Stimulated activated CD8-positive, alpha-beta memory T cell treated with anti-CD3 and anti-CD28 coated beads, Interleukin-7, amount 100 ng/mL, for 4 hours (primary cell): ENCODE results near the gene HIPK2.

ENCODE experiments used
- DNase-seq, 2 donors: peaks; one replicate each; pipeline ENCODE4 v3.0.0-alpha.2; 2020; ENCODE audit warnings: low read depth in 2 of 2

The HIPK2 gene

DNA sequence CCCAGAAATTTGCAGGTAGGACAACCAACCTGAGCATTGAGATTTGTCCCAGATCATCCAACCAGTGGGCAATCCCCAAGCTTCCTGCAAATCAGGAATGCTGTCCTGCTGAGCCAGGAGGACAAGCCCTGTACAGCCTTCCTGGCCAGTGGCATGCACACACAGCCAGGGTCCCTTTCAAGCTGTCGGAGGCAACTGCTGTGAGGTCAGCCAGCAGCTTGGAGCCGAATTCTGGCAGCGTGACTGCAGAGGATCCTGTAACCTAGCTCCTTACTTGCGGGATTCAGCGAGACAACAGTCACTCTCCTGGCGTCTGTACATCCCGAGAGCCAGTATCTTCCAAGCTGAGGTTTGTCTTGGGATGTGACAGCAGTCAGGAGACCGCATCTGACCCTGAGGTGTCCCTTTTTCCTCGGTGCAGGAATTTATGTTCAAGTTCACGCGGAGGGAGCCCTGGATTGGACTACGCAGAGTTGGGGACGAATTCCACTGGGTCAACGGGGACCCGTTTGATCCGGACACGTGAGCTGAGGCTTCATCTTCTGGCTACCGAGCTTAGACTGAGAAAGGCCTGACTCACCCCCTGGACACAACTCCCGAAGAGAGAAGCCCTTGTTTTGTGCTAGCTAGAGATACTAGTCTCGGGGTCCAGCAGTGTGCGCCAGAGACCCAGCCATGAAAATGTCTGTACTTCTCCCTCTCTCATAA lies 236.0 kb downstream of the HIPK2 start:
- DNase-seq, result no peak

DNA sequence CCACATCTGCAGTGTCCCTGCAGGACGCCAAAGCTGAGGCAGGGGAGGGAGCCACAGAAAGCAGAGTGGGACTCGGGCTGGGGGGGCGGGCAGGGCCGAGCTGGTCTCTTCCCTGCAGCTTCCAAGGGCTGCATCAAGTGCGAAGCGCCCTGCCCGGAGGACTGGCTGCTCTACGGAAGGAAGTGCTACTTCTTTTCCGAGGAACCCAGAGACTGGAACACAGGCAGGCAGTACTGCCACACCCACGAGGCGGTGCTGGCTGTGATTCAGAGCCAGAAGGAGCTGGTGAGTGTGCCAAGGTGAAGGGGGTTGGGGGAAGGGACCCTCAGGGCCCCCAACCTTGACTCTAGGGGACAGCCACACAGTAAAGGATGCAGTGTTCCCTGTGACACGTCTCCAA lies 237.6 kb downstream of the HIPK2 start:
- no peak for DNase-seq

DNA sequence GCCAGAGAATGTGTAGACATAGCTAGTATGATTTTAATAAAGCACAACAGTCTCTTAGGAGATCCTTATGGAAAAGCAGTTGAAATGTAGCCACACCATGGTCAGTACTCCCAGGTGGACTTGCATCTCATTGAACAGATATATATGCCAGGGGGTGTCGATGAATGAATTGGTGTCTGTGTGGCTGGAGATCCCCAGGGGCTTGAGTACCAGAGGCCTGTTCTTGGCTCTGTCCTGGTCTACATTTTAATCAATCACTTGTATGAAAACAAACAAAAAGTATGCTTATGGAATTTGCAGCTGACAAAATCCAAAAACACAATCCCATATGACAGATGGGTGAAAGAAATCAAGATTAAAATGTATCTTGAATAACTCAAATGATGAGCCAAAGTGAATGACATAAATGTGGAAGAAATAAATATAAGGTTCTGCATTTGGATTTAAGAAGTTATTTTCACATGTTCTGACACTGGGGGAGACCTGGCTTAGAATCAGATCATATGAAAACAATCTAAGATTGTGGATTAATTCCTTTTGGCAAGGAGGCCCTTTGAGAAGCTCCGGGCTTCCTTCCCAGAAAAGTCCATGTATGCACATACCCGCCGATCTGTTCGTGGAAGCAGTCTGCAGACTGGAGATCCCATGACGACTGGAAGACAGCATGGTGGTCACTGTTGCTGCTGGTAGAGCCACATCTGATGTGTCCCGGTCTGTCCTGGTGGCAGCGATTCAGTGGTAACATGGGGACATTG lies 238.7 kb downstream of the HIPK2 start:
- no peak for DNase-seq

DNA sequence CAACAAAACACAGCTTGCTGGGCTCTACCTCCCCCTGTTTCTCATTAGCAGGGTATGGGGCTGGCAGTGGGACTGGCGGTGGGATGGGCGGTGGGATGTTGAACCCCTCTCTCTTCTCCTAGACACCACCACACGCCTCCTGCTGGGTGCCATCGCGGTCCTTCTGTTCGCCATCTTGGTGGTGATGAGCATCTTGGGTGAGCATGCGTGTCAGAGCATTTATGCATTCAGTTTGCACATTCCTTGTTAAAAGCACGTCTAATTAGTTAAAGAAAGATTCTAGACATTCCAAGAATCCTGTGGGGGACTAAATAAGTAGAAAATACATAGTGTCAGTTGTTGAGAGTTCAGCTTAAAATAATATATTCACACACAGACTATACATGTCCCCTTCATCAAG lies 241.6 kb downstream of the HIPK2 start:
- DNase-seq, result no peak

DNA sequence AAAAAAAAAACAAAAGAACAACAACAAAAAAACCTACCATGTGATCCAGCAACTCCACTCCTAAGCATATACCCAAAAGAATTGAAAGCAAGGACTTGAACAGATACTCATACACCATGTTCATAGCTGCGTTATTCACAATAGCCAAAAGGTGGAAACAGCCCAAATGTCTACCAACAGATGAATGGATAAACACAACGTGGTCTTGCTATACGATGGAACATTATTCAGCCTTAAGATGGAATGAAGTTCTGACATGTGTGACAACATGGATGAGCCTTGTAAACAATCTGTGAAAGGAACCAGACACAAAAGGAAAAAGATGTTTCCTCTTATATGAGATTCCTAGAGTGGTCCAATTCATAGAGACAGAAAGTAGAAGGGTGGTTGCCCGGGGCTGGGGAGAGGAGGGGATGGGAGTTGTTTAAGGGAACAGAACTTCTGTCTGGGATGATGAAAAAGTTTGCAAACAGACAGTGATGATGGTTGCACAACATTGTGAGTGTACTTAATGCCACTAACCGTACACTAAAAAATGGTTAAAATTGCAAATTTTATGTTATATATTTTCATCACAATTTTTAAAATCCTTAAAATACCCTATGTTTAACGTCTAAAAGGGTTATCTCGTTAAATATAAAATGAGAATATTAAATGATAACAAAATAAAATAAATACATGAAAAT lies 242.7 kb downstream of the HIPK2 start:
- no peak for DNase-seq

DNA sequence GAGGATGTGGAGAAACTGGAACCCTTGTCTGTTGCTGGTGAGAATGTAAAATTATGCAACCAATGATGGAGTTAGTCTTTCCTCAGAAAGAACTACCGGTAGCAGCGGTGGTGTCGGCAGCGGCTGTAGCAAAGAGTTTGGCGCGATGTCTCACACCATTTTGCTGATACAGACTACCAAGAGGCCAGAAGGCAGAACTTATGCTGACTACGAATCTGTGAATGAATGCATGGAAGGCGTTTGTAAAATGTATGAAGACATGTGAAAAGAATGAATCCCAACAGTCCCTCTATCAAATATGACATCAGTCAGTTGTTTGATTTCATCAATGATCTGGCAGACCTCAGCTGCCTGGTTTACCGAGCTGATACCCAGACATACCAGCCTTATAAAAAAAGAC lies 243.7 kb downstream of the HIPK2 start:
- no peak for DNase-seq

DNA sequence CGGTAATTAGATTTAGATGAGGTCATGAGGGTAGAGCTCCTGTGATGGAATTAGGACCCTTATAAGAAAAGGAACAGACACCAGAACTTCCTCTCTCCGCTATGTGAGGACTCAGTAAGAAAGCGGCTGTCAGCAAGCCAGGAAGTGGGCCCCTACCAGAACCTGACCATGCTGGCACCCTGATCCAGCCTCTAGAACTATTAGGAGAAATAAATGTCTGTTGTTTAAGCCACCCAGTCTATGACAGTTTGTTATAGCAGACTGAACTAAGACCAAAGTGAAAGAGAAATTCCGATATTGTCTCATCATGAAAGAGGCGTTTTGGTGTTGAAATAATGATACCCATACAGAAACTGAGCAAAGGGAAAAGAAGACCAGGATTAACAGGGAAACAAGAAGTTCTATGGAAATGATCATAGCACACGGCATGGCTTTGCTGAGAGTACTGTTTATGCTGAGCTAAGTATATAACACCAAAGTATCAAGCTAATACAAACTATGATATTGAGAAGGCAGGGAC lies 245.1 kb downstream of the HIPK2 start:
- DNase-seq, result no peak

DNA sequence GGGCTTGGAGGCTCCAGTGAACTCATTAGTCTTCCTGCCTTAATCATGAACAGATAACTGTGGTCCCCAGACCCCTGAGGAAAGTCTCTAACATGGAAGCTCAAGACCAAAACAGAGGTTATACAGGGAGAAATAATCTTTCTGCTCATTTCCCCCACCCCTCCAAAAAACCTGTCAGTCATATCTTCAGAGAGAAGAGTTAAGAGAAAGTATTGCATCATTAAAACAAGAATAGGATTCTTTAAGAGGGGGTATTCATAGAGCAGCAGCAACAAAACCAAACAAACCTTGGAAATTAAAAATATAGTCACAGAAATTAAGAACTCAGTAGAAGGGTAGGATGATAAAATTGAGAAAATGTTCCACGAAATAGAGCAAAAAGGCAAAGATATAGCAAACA lies 246.7 kb downstream of the HIPK2 start:
- no peak for DNase-seq

DNA sequence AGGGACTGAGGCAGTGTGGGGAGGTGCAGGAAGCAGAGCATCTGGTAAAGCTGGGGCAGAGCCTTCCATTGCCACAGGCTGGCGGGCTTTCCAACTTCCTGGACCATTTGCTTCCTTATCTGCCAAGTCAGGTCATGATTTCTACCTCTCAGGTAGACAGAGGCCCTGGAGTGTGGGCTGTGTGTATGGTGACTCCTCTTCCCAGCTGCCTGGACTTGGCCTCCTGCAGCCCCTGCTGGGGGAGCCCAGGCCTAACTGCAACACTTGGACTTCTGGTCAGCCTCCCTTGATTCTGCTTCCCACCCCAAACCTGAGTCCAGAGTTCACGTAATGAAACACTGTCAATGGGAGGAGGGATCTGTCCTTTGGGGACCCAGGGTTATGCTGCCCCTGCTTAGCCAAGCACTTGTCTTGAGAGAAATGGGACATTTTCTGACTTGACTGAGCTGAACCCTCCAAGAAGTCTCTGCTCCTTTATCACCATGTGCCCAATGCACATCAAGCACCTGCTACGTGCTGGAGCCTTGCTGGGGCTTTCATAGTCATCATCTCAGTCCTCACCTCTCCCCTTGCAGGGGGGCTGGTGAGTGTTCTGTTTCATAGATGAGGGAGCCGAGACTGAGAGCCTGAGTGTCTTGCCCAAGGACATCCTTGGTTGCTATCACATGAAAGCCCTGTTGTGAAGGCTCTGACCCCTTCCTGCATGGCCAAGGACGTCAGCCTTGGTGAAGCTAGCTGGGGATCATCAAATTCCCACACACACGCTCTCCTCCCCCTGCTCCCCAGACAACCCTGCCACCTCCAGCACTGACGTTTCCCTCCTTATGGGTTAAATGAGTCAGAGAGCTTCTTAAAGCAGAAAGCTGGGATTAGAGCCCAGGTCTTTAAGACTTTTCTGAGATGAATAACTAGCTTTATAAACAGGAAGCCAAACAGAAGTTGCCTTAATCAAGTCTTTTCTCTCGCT lies 250.9 kb downstream of the HIPK2 start:
- DNase-seq, result no peak

DNA sequence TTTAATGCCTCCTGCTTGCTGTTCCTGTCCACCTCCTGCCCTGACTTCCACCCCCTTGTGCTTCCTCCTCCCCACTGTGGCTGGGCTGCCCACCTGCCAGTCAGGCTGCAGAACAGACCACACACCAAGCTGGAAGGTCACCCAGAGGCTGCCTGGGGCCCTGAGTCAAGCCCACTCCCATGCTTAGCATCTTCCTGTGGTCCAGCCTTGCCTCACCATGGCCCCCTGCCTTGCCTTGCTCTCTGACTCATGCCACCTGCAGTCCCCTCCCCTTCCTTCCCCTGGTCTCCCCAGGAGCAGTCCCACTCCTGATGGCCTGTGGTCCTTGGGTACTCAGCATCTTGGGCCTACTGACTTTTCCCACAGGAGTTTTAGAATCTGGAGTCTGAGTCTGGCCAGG lies 252.0 kb downstream of the HIPK2 start:
- no peak for DNase-seq

DNA sequence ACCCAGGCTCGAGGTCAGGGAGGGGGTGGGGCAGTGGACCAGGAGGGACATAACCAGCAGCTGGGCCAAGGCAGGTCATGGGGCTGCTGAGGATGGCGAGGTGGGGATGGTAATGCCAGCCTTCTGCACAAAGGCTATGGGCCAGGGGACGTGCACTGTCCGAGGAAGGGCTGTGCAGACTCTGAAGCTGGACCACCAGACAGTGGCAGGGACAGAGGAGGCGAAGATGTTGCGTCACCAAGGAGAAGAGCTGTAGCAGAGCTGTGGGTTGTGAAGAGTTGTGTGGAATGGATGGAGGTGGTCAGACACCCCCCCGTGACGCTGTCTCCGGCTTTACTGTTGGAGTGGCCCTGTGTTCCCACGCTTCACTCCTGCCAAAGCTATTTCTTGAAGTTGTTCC lies 252.6 kb downstream of the HIPK2 start:
- no peak for DNase-seq

DNA sequence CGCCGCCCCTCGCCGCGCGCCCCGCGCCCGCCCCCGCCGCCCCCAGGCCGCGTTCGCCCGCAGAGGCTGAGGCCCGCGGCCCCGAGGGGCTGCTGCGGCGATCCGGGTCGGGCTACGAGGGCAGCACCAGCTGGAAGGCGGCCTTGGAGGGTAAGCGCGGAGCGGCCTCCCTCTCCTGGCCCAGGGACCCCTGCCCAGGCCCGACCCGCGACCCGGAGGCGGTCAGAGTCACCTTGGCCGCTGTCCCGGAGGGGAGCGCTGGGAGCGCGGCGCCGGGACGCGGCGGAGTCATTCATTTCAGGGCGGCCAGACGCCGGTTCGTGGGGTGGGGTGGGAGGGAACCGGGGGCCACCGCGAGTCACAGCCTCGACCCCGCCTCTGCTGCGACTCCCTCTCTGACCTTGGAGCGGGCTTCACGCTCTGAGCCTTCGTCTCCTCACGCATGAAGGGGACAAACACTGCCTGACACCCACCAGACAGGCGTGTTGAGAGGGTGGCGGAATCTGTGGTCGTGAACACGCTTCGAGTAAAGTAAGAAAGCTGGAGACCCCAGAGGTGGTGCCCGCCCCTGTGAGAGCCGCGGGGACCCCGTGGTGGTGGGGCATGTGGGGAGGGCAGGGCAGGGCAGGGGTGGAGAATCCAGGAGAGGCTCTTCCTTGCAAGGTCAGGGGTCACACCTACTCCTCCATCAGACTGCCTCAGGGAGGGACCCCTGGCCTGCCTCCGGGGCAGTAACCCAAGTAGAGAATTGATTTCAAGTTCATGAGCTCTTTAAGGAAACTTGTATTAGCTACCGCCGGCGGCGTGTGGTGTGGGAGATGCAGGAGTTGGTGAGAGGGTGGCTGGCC lies 253.6 kb downstream of the HIPK2 start:
- no peak for DNase-seq

DNA sequence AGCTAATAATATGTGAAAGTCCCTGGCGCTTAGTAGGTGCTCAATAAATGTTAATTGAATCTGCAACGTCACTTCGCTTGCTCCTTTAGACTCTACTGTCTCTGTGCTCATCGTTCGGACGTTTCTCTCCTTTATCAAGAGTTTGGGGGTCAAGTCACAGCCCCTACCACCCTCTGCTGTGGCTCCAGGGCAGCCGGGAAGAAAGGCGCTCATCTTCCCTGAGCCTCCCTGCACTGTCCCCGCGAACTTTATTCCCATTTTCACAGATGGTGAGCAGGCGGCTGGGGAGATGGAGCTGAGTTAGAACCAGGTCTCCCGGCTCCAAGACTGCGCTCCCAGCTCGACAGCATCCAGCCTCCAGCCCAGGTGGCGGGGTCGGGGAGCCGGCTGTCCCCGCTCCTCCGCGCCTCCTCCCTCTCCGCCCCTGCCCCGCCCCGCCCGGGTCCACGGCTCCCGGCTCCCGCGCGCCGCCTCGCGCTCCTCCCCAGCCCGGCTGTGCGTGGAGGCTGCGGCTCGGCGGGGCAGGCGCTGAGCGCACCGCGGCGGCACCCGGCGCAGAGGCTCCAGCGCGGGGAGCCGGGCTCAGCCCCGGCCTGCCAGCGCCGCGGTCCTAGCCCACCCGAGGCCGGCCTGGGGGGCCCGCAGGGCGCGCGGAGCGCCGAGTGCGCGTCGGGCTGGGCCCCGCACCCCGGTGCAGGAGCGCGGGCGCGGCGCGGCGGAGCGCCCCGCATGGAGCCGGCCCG lies 254.4 kb downstream of the HIPK2 start, which contains the start of gene CLEC2L:
CLEC2L (plus strand) TSS at position 487 of the 743 bp plus-strand sequence; CDS start at position 730, 243 bp downstream.
- DNase-seq, result no peak

DNA sequence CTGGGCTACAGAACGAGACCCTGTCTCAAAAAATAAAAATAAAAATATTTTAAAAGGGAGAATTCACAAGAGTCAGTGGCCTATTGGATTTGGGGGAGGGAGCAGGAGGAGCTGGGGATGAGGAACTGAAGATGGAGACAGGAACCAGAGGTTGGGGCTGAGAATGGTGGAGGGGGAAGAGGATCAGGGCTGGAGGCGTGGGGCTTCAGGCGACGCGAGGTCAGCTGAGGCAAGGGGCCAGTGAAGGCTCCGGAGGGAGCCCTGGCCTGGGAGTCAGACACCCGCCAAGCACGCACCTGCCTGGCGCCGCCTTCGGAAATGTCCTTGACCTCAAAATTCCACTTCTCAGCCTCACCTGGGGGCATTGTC lies 255.0 kb downstream of the HIPK2 start:
- DNase-seq, result no peak

DNA sequence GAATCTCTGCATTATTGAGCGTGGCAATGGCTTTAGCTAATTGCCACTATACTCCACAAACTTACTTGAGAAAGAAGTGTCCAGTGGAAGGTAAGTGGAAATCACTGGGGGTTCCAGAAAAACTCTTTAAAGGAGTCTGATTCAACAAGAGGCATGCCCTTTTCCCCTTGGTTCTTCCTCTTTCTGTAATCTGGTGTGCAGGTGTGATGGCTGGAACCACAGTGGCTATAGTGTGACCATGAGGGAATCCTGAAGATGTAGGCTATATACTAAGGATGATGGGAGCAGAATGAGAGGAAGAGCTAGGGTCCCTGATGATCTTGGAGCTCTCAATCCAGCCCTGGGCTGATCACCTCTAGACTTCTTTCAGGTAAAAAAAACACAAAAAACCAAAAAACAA lies 256.4 kb downstream of the HIPK2 start:
- no peak for DNase-seq

DNA sequence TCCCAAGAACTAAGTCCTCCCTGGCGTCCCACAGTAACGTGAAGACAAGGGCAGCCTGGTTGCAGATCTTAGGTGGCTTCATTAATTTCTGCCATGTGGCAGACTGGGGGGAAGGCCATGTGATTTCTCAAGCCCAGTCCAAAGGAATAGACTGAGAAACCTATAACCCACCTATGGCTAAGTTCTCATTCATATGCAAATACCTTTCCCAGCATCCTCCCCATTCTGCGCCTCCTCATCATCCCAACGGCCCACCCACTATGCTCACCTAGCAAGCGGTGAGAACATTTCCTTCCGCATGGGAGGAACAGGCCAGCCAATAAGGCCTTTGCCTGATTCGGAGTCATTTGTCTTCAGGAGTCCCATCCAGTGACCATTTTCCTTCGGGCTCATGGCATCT lies 262.5 kb downstream of the HIPK2 start:
- DNase-seq, result no peak
